GM12892 (cell line): ENCODE measurements around the gene CLASP1.

Experiments
- POLR2A ChIP-seq: IDR thresholded peaks from 2 replicates; pipeline ENCODE4 v1.6.1; 2011; ENCODE audit warnings: low read depth, low read length, control low read depth
- POLR2AphosphoS5 ChIP-seq: IDR thresholded peaks from 2 replicates; pipeline ENCODE4 v1.6.1; 2011; ENCODE audit warnings: low read depth, low read length, control low read depth

DNA sequence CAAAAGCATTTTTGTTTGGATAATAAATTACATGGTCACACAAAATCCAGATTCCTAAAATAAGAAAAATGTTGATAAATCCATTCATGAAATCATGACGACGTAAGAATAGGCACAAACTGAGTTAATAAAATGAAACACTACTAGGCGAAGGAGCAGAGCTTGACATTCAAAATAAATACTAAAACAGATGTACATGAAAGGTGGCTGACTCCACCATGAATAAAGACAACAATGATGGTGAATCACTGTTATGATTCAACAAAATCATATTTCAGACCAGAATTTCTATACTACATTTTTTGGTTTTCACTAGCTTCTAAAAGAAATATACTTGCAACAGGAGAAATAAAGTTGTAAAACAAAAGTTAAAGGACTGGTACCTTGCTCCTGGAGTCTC is 240.6 kb downstream of the CLASP1 start:
- TF ChIP-seq POLR2A, result no peak
- TF ChIP-seq POLR2AphosphoS5, result no peak
